GM12878 (cell line): ENCODE data around the gene BMPR1B. TPM values are rescaled to one million over a fixed set of nuclear protein-coding genes. Genes with fewer than 3 reads are reported as not detected.
A peak's percentile ranks its signal among the peaks of the same experiment; 100 is the strongest.

Source experiments
- ATAC-seq: fragments of 200-7000 bp; cut with Tn5 transposase; 3 replicates; pipeline ENCODE4 v1.9.1; 2020; ENCODE audit warnings: mild to moderate bottlenecking, moderate library complexity
- BruUV-seq: library from RNA; stranded (reverse); fragments of 400-500 nt; replicated peaks from 2 replicates; lab custom pipeline; 2021; lab: Mats Ljungman, UMichigan
- CTCF ChIA-PET: fragments of 300-600 bp; sonication (Branson Sonifier 250); formaldehyde crosslinking; extraction: SDS; loops from one replicate; lab custom pipeline; 2021; ENCODE audit warnings: inconsistent platforms; lab: Yijun Ruan, JAX
- POLR2A ChIA-PET: fragments of 350-600 bp; formaldehyde crosslinking; extraction: SDS; loops from one replicate; lab custom pipeline; 2021; ENCODE audit warnings: inconsistent platforms; lab: Charles Lee
- RAD21 ChIA-PET: fragments of 300-600 bp; sonication (Branson Sonifier 250); formaldehyde crosslinking; loops from one replicate; lab custom pipeline; 2023; ENCODE audit warnings: antibody characterized with exemption; ENCODE audit not compliant: unreplicated experiment; lab: Charles Lee
- SMC1A ChIA-PET: fragments of 300-600 bp; sonication (Branson Sonifier 250); formaldehyde crosslinking; loops from one replicate; lab custom pipeline; 2023; ENCODE audit not compliant: unreplicated experiment, uncharacterized antibody; lab: Charles Lee
- DNase-seq: peaks from one replicate; pipeline ENCODE4 v3.0.0-alpha.2; 2011; ENCODE audit warnings: low read depth, low spot score
- FAIRE-seq: peaks from 3 replicates; lab custom pipeline; 2011; peaks lifted over from hg19 to GRCh38; lab: Jason Lieb, UNC
- H2AFZ ChIP-seq: 2 replicates; pipeline ENCODE4 v1.6.0; 2011; ENCODE audit warnings: low read depth, low read length, control low read depth; ENCODE audit not compliant: control insufficient read depth
- H3K27ac ChIP-seq: 2 replicates; pipeline ENCODE4 v1.5.1; 2011; ENCODE audit warnings: control low read depth; ENCODE audit not compliant: control insufficient read depth, insufficient read depth
- H3K27me3 ChIP-seq, 2 experiments: replicated peaks in 1 of 2; 2 replicates each; pipeline versions ENCODE4 v1.6.0 to v1.6.1; 2011; ENCODE audit warnings: low read length in 1 of 2; ENCODE audit not compliant: control insufficient read depth in 2 of 2, insufficient read depth in 2 of 2
- H3K36me3 ChIP-seq, 2 experiments: 2 replicates each; pipeline ENCODE4 v1.5.1; 2011; ENCODE audit warnings: low read length in 1 of 2; ENCODE audit not compliant: control insufficient read depth in 2 of 2, insufficient read depth in 2 of 2
- H3K4me1 ChIP-seq: 2 replicates; pipeline ENCODE4 v1.6.1; 2011; ENCODE audit warnings: mild to moderate bottlenecking, low read length, moderate library complexity, mixed read lengths; ENCODE audit not compliant: control insufficient read depth, insufficient read depth
- H3K4me2 ChIP-seq: 2 replicates; pipeline ENCODE4 v1.6.0; 2011; ENCODE audit warnings: control low read depth; ENCODE audit not compliant: control insufficient read depth, insufficient read depth
- H3K4me3 ChIP-seq: fragments of 200-600 bp; sonication (generic); 2 replicates; pipeline ENCODE4 v1.5.1; 2016
- H3K79me2 ChIP-seq: 2 replicates; pipeline ENCODE4 v1.6.0; 2011; ENCODE audit warnings: low read length; ENCODE audit not compliant: control insufficient read depth, insufficient read depth
- H3K9ac ChIP-seq: 2 replicates; pipeline ENCODE4 v1.8.0; 2011; ENCODE audit warnings: low read length, control low read depth, mixed read lengths; ENCODE audit not compliant: control insufficient read depth, insufficient read depth
- H3K9me3 ChIP-seq: replicated peaks from 3 replicates; pipeline ENCODE4 v1.5.1; 2011; ENCODE audit warnings: mild to moderate bottlenecking, low read length; ENCODE audit not compliant: control insufficient read depth, insufficient read depth
- H4K20me1 ChIP-seq: 2 replicates; pipeline ENCODE4 v1.6.0; 2011; ENCODE audit not compliant: control insufficient read depth, insufficient read depth
- BACH1 ChIP-seq: fragments of 450-650 bp; IDR thresholded peaks from 2 replicates; pipeline ENCODE4 v1.6.1; 2017; ENCODE audit warnings: mild to moderate bottlenecking, borderline replicate concordance
- EZH2 ChIP-seq: IDR thresholded peaks from 2 replicates; pipeline ENCODE4 v1.6.1; 2012; ENCODE audit warnings: low read depth, mild to moderate bottlenecking, control low read depth, inconsistent platforms, low read length, borderline replicate concordance; ENCODE audit not compliant: control insufficient read depth
- NFYA ChIP-seq: IDR thresholded peaks from 2 replicates; pipeline ENCODE4 v1.6.1; 2011; ENCODE audit warnings: low read depth, mild to moderate bottlenecking, low read length, improper control_type of control experiment, borderline replicate concordance
- SIN3A ChIP-seq: IDR thresholded peaks from 2 replicates; pipeline ENCODE4 v1.6.1; 2012; ENCODE audit warnings: low read depth, low read length, improper control_type of control experiment
- SMC3 ChIP-seq: IDR thresholded peaks from 2 replicates; pipeline ENCODE4 v1.6.1; 2011; ENCODE audit warnings: low read length, improper control_type of control experiment, borderline replicate concordance
- SUPT20H ChIP-seq: IDR thresholded peaks from 2 replicates; pipeline ENCODE4 v1.6.1; 2011; ENCODE audit warnings: low read depth, mild to moderate bottlenecking, low read length, moderate library complexity, borderline replicate concordance; ENCODE audit not compliant: control insufficient read depth
- TARDBP ChIP-seq: IDR thresholded peaks from 2 replicates; pipeline ENCODE4 v1.6.1; 2016; ENCODE audit warnings: borderline replicate concordance
- ZSCAN29 ChIP-seq: fragments of 450-650 bp; IDR thresholded peaks from 2 replicates; pipeline ENCODE4 v1.6.1; 2017; ENCODE audit warnings: mild to moderate bottlenecking, moderate library complexity
- WGBS: methylation state at CpG from one replicate; pipeline ENCODE4 v1.1.6; 2016; ENCODE audit warnings: low lambda C conversion rate; ENCODE audit not compliant: insufficient replicate concordance, insufficient coverage; ENCODE audit errors: missing lambda C conversion rate; 5-methylcytosine and 5-hydroxymethylcytosine counted together
- in situ Hi-C: fragments of 300-500 bp; cut with MboI; formaldehyde crosslinking; loops from 9 replicates; pipeline ENCODE4 v1.14.3; 2018; ENCODE audit warnings: mixed read lengths
- intact Hi-C: fragments of 100-400 bp; cut with micrococcal nuclease; formaldehyde crosslinking; loops from one replicate; pipeline ENCODE4 v1.14.2; 2022; ENCODE audit not compliant: unreplicated experiment
- polyA plus RNA-seq, 11 experiments: library from polyadenylated mRNA; depleted of rRNA in 4 of 11; unstranded in 6 of 11; stranded (reverse) in 5 of 11; fragments of >200 nt; fragmentation: Nextera tagmentation in 4 of 11; fragmentation: Illumina TruSeq in 1 of 11; extraction: Ambion mirVana in 4 of 11; extraction: Trizol in 1 of 11; gene quantifications; 1 replicate in 1 of 11; 2 replicates in 10 of 11; pipeline versions ENCODE4 v1.2.1 to v1.2.3, GENCODE V29; 2011 to 2016; ENCODE audit warnings: inconsistent platforms in 2 of 11, missing spikeins in 2 of 11, low read depth in 1 of 11
- total RNA-seq, 4 experiments: library from RNA; depleted of rRNA in 3 of 4; stranded (reverse); fragments of >200 nt in 3 of 4; fragmentation: Illumina TruSeq in 1 of 4; extraction: Trizol in 1 of 4; gene quantifications; 2 replicates each; pipeline versions ENCODE4 v1.2.1 to v1.2.3, GENCODE V29; 2013 to 2021
- TF ChIP-seq, protein P1 (sequence below): fragments of 450-650 bp; conservative IDR thresholded peaks from 2 replicates; pipeline ENCODE4 v1.6.1; 2017; ENCODE audit warnings: mild to moderate bottlenecking, moderate library complexity
- TF ChIP-seq, protein P2 (sequence below): IDR thresholded peaks from 2 replicates; pipeline ENCODE4 v1.6.1; 2012; ENCODE audit warnings: low read length, inconsistent platforms
- TF ChIP-seq, protein P3 (sequence below): IDR thresholded peaks from 2 replicates; pipeline ENCODE4 v1.6.1; 2011; ENCODE audit warnings: low read depth, mild to moderate bottlenecking, low read length, moderate library complexity, borderline replicate concordance; ENCODE audit errors: extremely low read depth

The BMPR1B gene
- total and polyA plus RNA-seq, 10 of the 15 experiments (the other 5 are each of a cell fraction or from before 2014, with no cell fraction given) = not detected

- Histone ChIP-seq H3K36me3 (no peaks in the 10 kb centered on the region), H2AFZ (no peak overlapping the region), H3K9me3 (no peaks in the 10 kb centered on the region), H3K27me3 (no peaks in the 10 kb centered on the region), H3K27ac (no peak overlapping the region), H3K79me2 (no peaks in the 10 kb centered on the region), H3K4me2 (no peak overlapping the region), H4K20me1 (no peaks in the 10 kb centered on the region), H3K4me3 (no peak overlapping the region), H3K9ac (no peak overlapping the region), H3K4me1 (no peaks in the 10 kb centered on the region)
- ChIA-PET POLR2A (no interaction called here), CTCF (no interaction called here), SMC1A (no interaction called here), RAD21 (no interaction called here)
- in situ Hi-C loops = no loop called here
- DNase-seq = no peak
- intact Hi-C loops = no loop called here
- no peak for FAIRE-seq
- TF ChIP-seq, protein P1, sequence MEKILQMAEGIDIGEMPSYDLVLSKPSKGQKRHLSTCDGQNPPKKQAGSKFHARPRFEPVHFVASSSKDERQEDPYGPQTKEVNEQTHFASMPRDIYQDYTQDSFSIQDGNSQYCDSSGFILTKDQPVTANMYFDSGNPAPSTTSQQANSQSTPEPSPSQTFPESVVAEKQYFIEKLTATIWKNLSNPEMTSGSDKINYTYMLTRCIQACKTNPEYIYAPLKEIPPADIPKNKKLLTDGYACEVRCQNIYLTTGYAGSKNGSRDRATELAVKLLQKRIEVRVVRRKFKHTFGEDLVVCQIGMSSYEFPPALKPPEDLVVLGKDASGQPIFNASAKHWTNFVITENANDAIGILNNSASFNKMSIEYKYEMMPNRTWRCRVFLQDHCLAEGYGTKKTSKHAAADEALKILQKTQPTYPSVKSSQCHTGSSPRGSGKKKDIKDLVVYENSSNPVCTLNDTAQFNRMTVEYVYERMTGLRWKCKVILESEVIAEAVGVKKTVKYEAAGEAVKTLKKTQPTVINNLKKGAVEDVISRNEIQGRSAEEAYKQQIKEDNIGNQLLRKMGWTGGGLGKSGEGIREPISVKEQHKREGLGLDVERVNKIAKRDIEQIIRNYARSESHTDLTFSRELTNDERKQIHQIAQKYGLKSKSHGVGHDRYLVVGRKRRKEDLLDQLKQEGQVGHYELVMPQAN = no peak
- TF ChIP-seq, protein P2, sequence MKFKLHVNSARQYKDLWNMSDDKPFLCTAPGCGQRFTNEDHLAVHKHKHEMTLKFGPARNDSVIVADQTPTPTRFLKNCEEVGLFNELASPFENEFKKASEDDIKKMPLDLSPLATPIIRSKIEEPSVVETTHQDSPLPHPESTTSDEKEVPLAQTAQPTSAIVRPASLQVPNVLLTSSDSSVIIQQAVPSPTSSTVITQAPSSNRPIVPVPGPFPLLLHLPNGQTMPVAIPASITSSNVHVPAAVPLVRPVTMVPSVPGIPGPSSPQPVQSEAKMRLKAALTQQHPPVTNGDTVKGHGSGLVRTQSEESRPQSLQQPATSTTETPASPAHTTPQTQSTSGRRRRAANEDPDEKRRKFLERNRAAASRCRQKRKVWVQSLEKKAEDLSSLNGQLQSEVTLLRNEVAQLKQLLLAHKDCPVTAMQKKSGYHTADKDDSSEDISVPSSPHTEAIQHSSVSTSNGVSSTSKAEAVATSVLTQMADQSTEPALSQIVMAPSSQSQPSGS = no peak
- TF ChIP-seq SUPT20H (no peak), SMC3 (no peak), EZH2 (no peak), TARDBP (no peak), NFYA (no peak), ZSCAN29 (no peak), SIN3A (no peak), BACH1 (no peak)
- TF ChIP-seq, protein P3, sequence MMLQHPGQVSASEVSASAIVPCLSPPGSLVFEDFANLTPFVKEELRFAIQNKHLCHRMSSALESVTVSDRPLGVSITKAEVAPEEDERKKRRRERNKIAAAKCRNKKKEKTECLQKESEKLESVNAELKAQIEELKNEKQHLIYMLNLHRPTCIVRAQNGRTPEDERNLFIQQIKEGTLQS = no peak
- 5% methylated on average over 4 of the region's 4 CpGs for WGBS
- BruUV-seq = no TSS peak
- 0 out of 3 replicates have a peak, but pooled peaks have one; percentile 16 for ATAC-seq
Measured at GRCh38 chr4:95142932-95143331, 385.2 kb downstream of the BMPR1B start.
